Measurements from ENCODE around the gene GNAI2.
"Not testable (repeated sequence)": the region's sequence is repeated elsewhere in the genome, so short reads cannot be mapped to it uniquely, and the experiment has no call there.

- not testable (repeated sequence) for TF ChIP-seq CTCF (conservative IDR thresholded peaks at IDR 0.05 in 1 of 2, IDR thresholded peaks at IDR 0.05 in 1 of 2; ENCODE audit: extremely low read depth in 1 of 2, insufficient read depth in 1 of 2, low read depth in 1 of 2, low read length in 2 of 2); EZH2 (IDR thresholded peaks at IDR 0.05; ENCODE audit: borderline replicate concordance, low read length)
These were observed 26.2 kb downstream of the GNAI2 start for GRCh38 chr3:50262200-50262599.

Measured in mammary epithelial cell (primary cell).